GM06990 (cell line): ENCODE results near the gene CARD14.

Source experiments
- DNase-seq: peaks from one replicate; pipeline ENCODE4 v3.0.0-alpha.2; 2011; ENCODE audit not compliant: insufficient read length; ENCODE audit errors: extremely low read depth
- H3K27me3 ChIP-seq: replicated peaks from 2 replicates; pipeline ENCODE4 v1.6.0; 2011; ENCODE audit warnings: low read length; ENCODE audit not compliant: control insufficient read depth, insufficient read depth
- H3K36me3 ChIP-seq: 2 replicates; pipeline ENCODE4 v1.5.1; 2011; ENCODE audit warnings: low read length; ENCODE audit not compliant: control insufficient read depth, insufficient read depth
- H3K4me3 ChIP-seq: replicated peaks from 2 replicates; pipeline ENCODE4 v1.5.1; 2011; ENCODE audit warnings: low read depth, mild to moderate bottlenecking, control low read depth, low read length
- CTCF ChIP-seq: IDR thresholded peaks from 2 replicates; pipeline ENCODE4 v1.5.1; 2011; ENCODE audit warnings: low read length, control low read depth, mild to moderate bottlenecking, inconsistent platforms; ENCODE audit not compliant: insufficient read depth, poor library complexity, severe bottlenecking

The CARD14 gene

DNA sequence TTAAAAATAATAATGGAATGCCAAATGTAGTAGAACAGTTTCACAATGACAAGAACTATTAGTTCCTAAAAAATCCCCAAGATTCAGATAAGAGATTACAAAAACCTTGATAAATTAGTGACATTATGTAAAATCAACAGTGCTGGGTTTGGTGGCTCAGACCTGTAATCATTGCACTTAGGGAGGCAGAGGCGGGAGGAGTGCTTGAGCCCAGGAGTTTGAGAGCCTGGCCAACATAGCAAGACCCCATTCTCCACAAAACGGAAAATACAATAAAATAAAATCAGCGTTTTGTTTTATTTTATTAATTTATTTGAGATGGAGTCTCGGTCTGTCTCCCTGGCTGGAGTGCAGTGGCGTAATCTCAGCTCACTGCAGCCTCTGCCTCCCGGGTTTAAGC lies 4.1 kb downstream of the CARD14 start:
- TF ChIP-seq CTCF = no peak

DNA sequence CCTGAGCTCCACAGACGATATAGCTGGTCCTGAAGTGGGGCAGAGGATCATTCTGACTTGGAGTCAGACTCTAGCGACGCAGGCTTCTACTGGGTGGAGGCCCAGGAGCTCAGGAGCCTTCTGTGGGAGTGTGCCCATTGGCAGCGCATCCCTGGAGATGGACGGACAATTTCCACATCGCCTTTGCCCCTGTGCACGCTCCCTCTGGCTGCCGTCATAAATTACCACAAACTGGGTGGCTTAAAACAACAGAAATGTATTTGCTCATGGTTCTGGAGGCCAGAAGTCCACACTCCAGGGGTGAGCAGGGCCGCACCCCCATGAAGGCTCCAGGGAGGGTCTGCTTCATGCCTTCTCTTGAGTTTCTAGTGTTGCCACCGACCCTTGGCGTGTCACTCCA lies 6.9 kb downstream of the CARD14 start:
- H3K27me3 ChIP-seq = no peaks in the 10 kb centered on the region; the same call in none of the 2 replicates
- DNase-seq = no peak

More for the DNA sequence above, 4.1 kb downstream of the CARD14 start:
- H3K36me3 ChIP-seq = no peaks in the 10 kb centered on the region
- H3K4me3 ChIP-seq = no peak overlapping the region
- no peaks in the 10 kb centered on the region; the same call in 1 of the 2 replicates for H3K27me3 ChIP-seq
- DNase-seq = no peak

GRCh38 chr17:80177986-80178595 lies 8.3 kb downstream of the CARD14 start:
- DNase-seq = no peak
- Histone ChIP-seq H3K27me3 (no peaks in the 10 kb centered on the region; the same call in none of the 2 replicates), H3K36me3 (no peaks in the 10 kb centered on the region), H3K4me3 (no peak overlapping the region)
- no peak for TF ChIP-seq CTCF

More for the DNA sequence above, 6.9 kb downstream of the CARD14 start:
- no peak overlapping the region for H3K4me3 ChIP-seq
- no peak for TF ChIP-seq CTCF
- H3K36me3 ChIP-seq = no peaks in the 10 kb centered on the region

DNA sequence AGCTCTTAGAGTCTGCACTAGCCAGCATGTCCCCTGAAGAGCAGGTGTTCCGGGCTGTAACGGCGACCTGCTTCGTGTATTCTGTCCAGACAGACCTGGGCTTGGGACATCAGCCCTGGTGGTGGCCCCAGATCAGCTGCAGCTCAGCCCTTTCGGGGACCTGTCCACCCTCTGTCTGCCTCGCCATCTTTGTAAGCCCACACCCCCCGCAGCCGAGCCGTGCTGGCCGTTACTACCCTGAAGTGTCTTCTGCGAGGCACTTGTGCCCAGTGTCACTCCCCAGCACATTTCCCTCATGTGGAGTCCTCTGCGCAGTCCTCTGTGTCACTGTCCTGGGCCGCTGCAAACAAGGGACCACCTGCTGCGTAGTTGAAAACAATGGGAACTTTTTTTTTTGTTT lies 10.4 kb downstream of the CARD14 start:
- no peak for TF ChIP-seq CTCF
- H3K36me3 ChIP-seq = no peaks in the 10 kb centered on the region
- no peaks in the 10 kb centered on the region; the same call in none of the 2 replicates for H3K27me3 ChIP-seq
- DNase-seq = no peak
- no peak overlapping the region for H3K4me3 ChIP-seq

- no peak for TF ChIP-seq CTCF
- no peaks in the 10 kb centered on the region for H3K36me3 ChIP-seq
- no peak overlapping the region for H3K4me3 ChIP-seq
- no peaks in the 10 kb centered on the region; the same call in none of the 2 replicates for H3K27me3 ChIP-seq
- no peak for DNase-seq
These were observed 11.6 kb downstream of the CARD14 start for GRCh38 chr17:80181431-80181830.

DNA sequence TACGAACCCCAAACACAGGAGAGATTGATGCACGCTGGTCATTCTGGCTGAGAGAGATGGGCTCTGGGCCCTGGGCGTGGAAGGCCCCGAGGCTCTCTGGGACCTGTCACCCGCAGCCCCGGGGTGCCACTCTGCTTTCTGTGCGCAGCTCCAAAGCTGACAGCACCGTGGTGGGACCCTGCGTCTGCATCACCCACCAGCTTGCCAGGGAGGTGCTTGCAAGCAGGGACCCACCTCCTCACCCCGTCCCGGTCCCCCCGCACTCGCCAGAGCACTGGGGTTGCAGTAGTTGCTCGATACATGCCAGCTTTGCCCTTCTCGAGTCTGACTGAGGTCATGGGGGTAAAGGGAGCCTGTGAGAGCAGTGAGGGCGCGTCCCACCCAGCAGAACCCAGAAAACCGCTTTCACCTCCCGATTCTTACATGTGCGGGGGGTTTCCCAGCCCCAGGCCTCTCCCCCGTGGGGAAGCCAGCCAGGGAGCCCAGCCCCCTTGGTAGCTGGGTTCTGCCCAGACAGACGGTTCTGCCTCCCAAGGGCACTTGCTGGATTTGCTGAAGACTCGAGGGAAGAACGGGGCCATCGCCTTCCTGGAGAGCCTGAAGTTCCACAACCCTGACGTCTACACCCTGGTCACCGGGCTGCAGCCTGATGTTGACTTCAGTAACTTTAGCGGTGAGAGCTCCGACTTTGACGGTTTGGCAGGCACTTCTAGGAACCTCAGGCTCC lies 12.5 kb downstream of the CARD14 start:
- TF ChIP-seq CTCF = no peak
- Histone ChIP-seq H3K27me3 (no peaks in the 10 kb centered on the region; the same call in none of the 2 replicates), H3K4me3 (no peak overlapping the region), H3K36me3 (no peaks in the 10 kb centered on the region)
- no peak for DNase-seq
